T-cell (primary cell): ENCODE data around the gene KLHL41. TPM values are rescaled to one million over a fixed set of nuclear protein-coding genes. Genes with fewer than 3 reads are reported as not detected.
"Not testable (repeated sequence)": the region's sequence is repeated elsewhere in the genome, so short reads cannot be mapped to it uniquely, and the experiment has no call there.

Experiments
- ATAC-seq, 4 experiments: fragments of 200-7000 bp in 3 of 4; fragments of 150-1000 bp in 1 of 4; cut with Tn5 transposase; replicated peaks in 1 of 4; 1 replicate in 3 of 4; 2 replicates in 1 of 4; pipeline ENCODE4 v1.10.0; 2021; ENCODE audit warnings: moderate library complexity in 3 of 4, mild to moderate bottlenecking in 2 of 4, moderate number of reproducible peaks in 1 of 4
- CTCF ChIA-PET, 2 donors: fragments of 300-600 bp; sonication (Branson Sonifier 250); formaldehyde crosslinking; loops; one replicate each; lab custom pipeline; 2022; ENCODE audit warnings: antibody characterized with exemption in 2 of 2; lab: Charles Lee
- POLR2A ChIA-PET, 2 donors: fragments of 300-600 bp; sonication (Branson Sonifier 250); formaldehyde crosslinking; loops; one replicate each; lab custom pipeline; 2022; ENCODE audit warnings: antibody characterized with exemption in 2 of 2; lab: Charles Lee
- DNase-seq, 35 experiments: peaks; one replicate each; pipeline versions ENCODE4 v3.0.0 to v3.0.0-alpha.2; 2013 to 2023
- H3K27ac ChIP-seq: one replicate; pipeline ENCODE4 v1.5.1; 2013; ENCODE audit warnings: low read length
- H3K27me3 ChIP-seq, 2 experiments: replicated peaks in 1 of 2; 1 replicate in 1 of 2; 2 replicates in 1 of 2; pipeline versions ENCODE4 v1.6.1 to v1.7.0; 2013; ENCODE audit warnings: low read length in 1 of 2, mixed read lengths in 1 of 2; ENCODE audit not compliant: control insufficient read depth in 2 of 2, insufficient read depth in 2 of 2; ENCODE audit errors: extremely low read depth in 1 of 2
- H3K36me3 ChIP-seq, 2 donors: 1 replicate in 1 of 2; 2 replicates in 1 of 2; pipeline versions ENCODE4 v1.6.1 to v1.7.0; 2013; ENCODE audit warnings: low read length in 1 of 2; ENCODE audit not compliant: control insufficient read depth in 2 of 2, insufficient read depth in 1 of 2; ENCODE audit errors: extremely low read depth in 1 of 2
- H3K4me1 ChIP-seq, 2 experiments: 1 replicate in 1 of 2; 2 replicates in 1 of 2; pipeline versions ENCODE4 v1.6.1 to v1.7.0; 2013; ENCODE audit warnings: low read length in 2 of 2, mixed read lengths in 1 of 2; ENCODE audit not compliant: insufficient read depth in 2 of 2, control insufficient read depth in 1 of 2; ENCODE audit errors: extremely low read depth in 1 of 2
- H3K4me3 ChIP-seq, 2 donors: 1 replicate in 1 of 2; 2 replicates in 1 of 2; pipeline versions ENCODE4 v1.5.1 to v1.7.0; 2013; ENCODE audit warnings: mild to moderate bottlenecking in 2 of 2, low read length in 1 of 2, moderate library complexity in 1 of 2; ENCODE audit not compliant: control insufficient read depth in 1 of 2; ENCODE audit errors: extremely low read depth in 1 of 2
- H3K9me3 ChIP-seq: 2 replicates; pipeline ENCODE4 v1.7.0; 2013
- H3K27ac Mint-ChIP-seq, 2 donors: one replicate each; pipeline ENCODE4 v1.8.0; 2020 to 2021; ENCODE audit warnings: mild to moderate bottlenecking in 2 of 2, mixed read lengths in 2 of 2
- H3K27me3 Mint-ChIP-seq, 2 donors: one replicate each; pipeline ENCODE4 v1.8.0; 2021 to 2022; ENCODE audit warnings: mixed read lengths in 2 of 2
- H3K36me3 Mint-ChIP-seq: one replicate; pipeline ENCODE4 v1.8.0; 2021; ENCODE audit warnings: mixed read lengths
- H3K4me1 Mint-ChIP-seq, 3 donors: one replicate each; pipeline ENCODE4 v1.8.0; 2020 to 2022; ENCODE audit warnings: mixed read lengths in 3 of 3, mild to moderate bottlenecking in 1 of 3
- H3K4me3 Mint-ChIP-seq, 3 donors: one replicate each; pipeline ENCODE4 v1.8.0; 2020 to 2022; ENCODE audit warnings: mild to moderate bottlenecking in 3 of 3, mixed read lengths in 3 of 3, moderate library complexity in 3 of 3
- H3K9me3 Mint-ChIP-seq, 3 donors: one replicate each; pipeline ENCODE4 v1.8.0; 2020 to 2022; ENCODE audit warnings: mixed read lengths in 3 of 3
- WGBS: methylation state at CpG from one replicate; pipeline ENCODE4 v1.1.5; 2013; ENCODE audit warnings: missing lambda C conversion rate; ENCODE audit not compliant: insufficient coverage; 5-methylcytosine and 5-hydroxymethylcytosine counted together
- total RNA-seq, 35 experiments: library from RNA in 6 of 35; stranded (reverse) in 6 of 35; fragments of 120-200 nt in 1 of 35; gene quantifications; one replicate each; pipeline versions ENCODE4 v1.2.1 to v1.2.4 and lab custom pipeline; 2013 to 2026

The KLHL41 gene
- total RNA-seq, 5 donors from 2014 or later (not counting 1 experiment from before 2014, with no cell fraction given) = 0.23 to 0.43 (median 0.35) TPM; not detected in 2

DNA sequence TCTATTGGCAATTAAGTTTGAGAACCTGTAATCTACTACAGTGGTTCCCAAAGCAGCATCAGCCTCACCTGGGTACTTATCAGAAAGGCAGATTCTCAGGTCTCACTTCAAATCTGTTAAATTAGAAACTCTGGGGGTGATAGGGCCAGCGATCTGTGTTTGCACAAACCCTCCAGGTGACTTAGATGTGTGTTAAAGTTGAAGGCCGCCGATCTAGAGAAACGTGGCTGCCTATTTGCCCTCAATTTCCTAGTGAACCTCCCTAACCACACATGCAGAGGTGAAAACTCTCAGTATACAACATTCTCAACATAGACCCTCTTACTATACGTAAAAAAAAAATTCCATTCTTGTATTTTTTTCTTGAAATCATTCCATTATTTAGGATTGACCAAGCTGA lies 14.2 kb downstream of the KLHL41 start:
- Histone ChIP-seq H3K27me3 (no peaks in the 10 kb centered on the region), H3K4me3 (no peak overlapping the region), H3K36me3 (no peaks in the 10 kb centered on the region), H3K27ac (no peak overlapping the region), H3K9me3 (no peaks in the 10 kb centered on the region), H3K4me1 (no peaks in the 10 kb centered on the region)
- Mint-ChIP-seq H3K27me3 (no peaks in the 10 kb centered on the region), H3K9me3 (no peaks in the 10 kb centered on the region), H3K4me1 (no peaks in the 10 kb centered on the region), H3K27ac (no peak overlapping the region), H3K36me3 (no peaks in the 10 kb centered on the region), H3K4me3 (no peak overlapping the region)
- ATAC-seq = no peak
- CTCF ChIA-PET = interaction anchor here in 1 of 2 donors (0.7 kb wide), 1 partner anchor 40 kb away, joined by 7 read pairs; no protein-coding TSS in a partner anchor
- WGBS = no CpG with 5 or more reads among the region's 5 CpGs
- no peak for DNase-seq
- POLR2A ChIA-PET = interaction anchor here in 1 of 2 donors (0.6 to 0.7 kb wide), 2 partner anchors 90 to 419 kb away, joined by 8 to 12 read pairs; no protein-coding TSS in a partner anchor

DNA sequence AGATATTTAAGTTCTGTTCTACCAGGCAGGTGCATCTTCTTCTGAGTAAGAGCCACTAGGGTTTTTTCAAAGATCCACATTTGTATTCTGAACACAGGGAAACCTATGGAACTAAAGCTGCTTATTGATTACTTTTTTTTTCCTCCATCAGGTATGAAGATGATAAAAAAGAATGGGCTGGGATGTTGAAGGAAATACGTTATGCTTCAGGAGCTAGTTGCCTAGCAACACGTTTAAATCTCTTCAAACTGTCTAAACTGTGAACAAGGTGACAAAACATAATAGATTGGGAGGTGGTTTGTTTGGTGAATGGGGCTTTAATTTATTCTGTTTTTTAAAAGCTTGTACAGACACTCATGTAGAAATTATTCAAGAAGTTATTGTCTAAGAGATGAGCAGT lies 15.9 kb downstream of the KLHL41 start:
- no peak overlapping the region for H3K4me3 ChIP-seq
- ChIA-PET CTCF (interaction anchor here in 1 of 2 donors (0.6 to 1.2 kb wide), 3 partner anchors 45 to 401 kb away, joined by 5 to 9 read pairs (median 5); no protein-coding TSS in a partner anchor), POLR2A (interaction anchor here in 1 of 2 donors (0.7 kb wide), 1 partner anchor 129 kb away, joined by 4 read pairs; no protein-coding TSS in a partner anchor)
- no peak overlapping the region for H3K27ac Mint-ChIP-seq
- H3K9me3 ChIP-seq = no peaks in the 10 kb centered on the region
- H3K36me3 ChIP-seq = peaks cover 0 to 5% of the 10 kb centered on the region in 2 donors
- H3K4me1 Mint-ChIP-seq = no peaks in the 10 kb centered on the region
- no peaks in the 10 kb centered on the region for H3K27me3 ChIP-seq
- WGBS = no CpG with 5 or more reads among the region's 2 CpGs
- ATAC-seq (no peak), DNase-seq (no peak)
- H3K36me3 Mint-ChIP-seq = peaks cover 6% of the 10 kb centered on the region
- no peaks in the 10 kb centered on the region for H3K27me3 Mint-ChIP-seq
- no peaks in the 10 kb centered on the region for H3K4me1 ChIP-seq
- no peaks in the 10 kb centered on the region for H3K9me3 Mint-ChIP-seq
- H3K4me3 Mint-ChIP-seq = no peak overlapping the region
- H3K27ac ChIP-seq = no peak overlapping the region

DNA sequence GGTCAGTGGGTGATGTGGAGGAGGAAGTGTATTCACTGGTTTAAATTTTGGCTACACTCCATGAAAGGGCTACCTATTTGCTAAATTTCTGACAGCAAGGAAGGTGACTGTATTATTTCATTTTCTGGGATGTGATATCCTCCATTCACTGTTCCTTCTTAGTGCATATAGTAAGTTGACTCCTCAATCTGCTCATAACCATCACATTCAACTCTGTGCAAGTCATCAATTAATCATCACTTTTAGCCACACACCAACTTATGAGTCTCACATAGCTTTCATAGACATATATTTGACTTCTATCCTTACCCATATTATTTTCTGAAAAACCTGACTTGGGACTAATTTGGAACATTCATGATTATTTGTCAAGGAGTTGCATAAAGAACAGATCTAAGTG lies 16.9 kb downstream of the KLHL41 start:
- DNase-seq (no peak), ATAC-seq (no peak)
- Histone ChIP-seq H3K27ac (no peak overlapping the region), H3K27me3 (no peaks in the 10 kb centered on the region), H3K9me3 (no peaks in the 10 kb centered on the region), H3K4me3 (no peak overlapping the region), H3K36me3 (peaks cover 0 to 8% of the 10 kb centered on the region in 2 donors), H3K4me1 (no peaks in the 10 kb centered on the region)
- H3K4me3 Mint-ChIP-seq = no peak overlapping the region
- POLR2A ChIA-PET = no interaction called here
- CTCF ChIA-PET = no interaction called here
- no peaks in the 10 kb centered on the region for H3K9me3 Mint-ChIP-seq
- H3K27me3 Mint-ChIP-seq = no peaks in the 10 kb centered on the region
- peaks cover 9% of the 10 kb centered on the region for H3K36me3 Mint-ChIP-seq
- H3K27ac Mint-ChIP-seq = no peak overlapping the region
- H3K4me1 Mint-ChIP-seq = no peaks in the 10 kb centered on the region

DNA sequence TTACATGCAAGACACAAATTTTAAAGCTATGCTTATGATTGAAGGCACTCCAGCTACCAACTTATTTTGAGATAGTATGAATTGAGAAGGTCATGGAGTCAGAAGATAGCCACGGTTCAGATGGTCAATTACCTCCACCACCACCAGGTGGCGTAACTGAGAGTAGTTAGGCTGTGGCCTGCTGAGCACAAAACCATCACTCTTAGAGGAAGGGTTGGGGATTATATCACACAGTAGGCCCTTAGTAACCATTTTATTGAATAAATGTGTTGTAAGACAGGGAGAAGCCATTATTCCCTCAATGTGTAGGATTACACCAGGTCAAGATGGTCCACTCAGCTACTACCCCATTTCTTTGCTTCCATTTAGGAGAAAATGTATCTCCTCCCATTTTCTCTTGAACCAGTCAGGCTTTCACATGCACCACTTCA lies 18.8 kb downstream of the KLHL41 start:
- no peaks in the 10 kb centered on the region for H3K27me3 ChIP-seq
- no peak overlapping the region for H3K27ac Mint-ChIP-seq
- no peaks in the 10 kb centered on the region for H3K9me3 ChIP-seq
- WGBS = no CpG with 5 or more reads among the region's 2 CpGs
- POLR2A ChIA-PET = no interaction called here
- peak; percentile 26 to 84 (median 64) for DNase-seq
- no peaks in the 10 kb centered on the region for H3K4me1 ChIP-seq
- no peaks in the 10 kb centered on the region for H3K27me3 Mint-ChIP-seq
- H3K4me3 ChIP-seq = no peak overlapping the region
- peaks cover 0 to 8% of the 10 kb centered on the region in 2 donors for H3K36me3 ChIP-seq
- H3K27ac ChIP-seq = no peak overlapping the region
- ATAC-seq = peak; percentile 65 to 85 (median 68)
- H3K4me1 Mint-ChIP-seq = no peaks in the 10 kb centered on the region
- CTCF ChIA-PET = interaction anchor here (0.6 to 1.7 kb wide), 9 partner anchors 21 to 403 kb away, joined by 3 to 6 read pairs (median 3); no protein-coding TSS in a partner anchor
- peaks cover 9% of the 10 kb centered on the region for H3K36me3 Mint-ChIP-seq
- no peak overlapping the region for H3K4me3 Mint-ChIP-seq
- no peaks in the 10 kb centered on the region for H3K9me3 Mint-ChIP-seq

DNA sequence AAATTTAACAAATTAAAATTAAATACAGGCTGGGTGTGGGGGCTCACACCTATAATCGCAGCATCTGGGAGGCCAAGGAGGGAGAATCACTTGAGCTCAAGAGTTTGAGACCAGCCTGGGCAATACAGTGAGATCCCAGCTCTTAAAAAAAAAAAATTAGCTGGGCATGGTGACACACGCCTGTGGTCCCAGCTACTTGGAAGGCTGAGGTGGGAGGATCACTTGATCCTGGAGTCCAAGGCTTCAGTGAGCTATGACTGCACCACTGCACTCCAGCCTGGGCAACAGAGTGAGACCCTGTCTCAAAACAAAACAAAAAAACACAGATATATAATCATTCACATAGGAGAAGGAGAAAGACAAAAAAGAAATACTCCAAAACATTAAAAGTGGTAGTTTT lies 30.0 kb downstream of the KLHL41 start:
- not testable (repeated sequence) for H3K9me3 Mint-ChIP-seq, H3K4me1 ChIP-seq, ATAC-seq, H3K4me1 Mint-ChIP-seq, H3K27me3 ChIP-seq, H3K27me3 Mint-ChIP-seq, H3K27ac ChIP-seq, H3K27ac Mint-ChIP-seq, DNase-seq, H3K4me3 Mint-ChIP-seq, H3K9me3 ChIP-seq, H3K4me3 ChIP-seq
- H3K36me3 ChIP-seq = peaks cover 0 to 16% of the 10 kb centered on the region in 2 donors
- peaks cover 30% of the 10 kb centered on the region for H3K36me3 Mint-ChIP-seq
- ChIA-PET CTCF (interaction anchor here in 1 of 2 donors (0.6 kb wide), 2 partner anchors 52 to 203 kb away, joined by 3 read pairs; no protein-coding TSS in a partner anchor), POLR2A (interaction anchor here in 1 of 2 donors (0.5 kb wide), 1 partner anchor 1185 kb away, joined by 5 read pairs; no protein-coding TSS in a partner anchor)
- 100% methylated on average over 1 of the region's 2 CpGs for WGBS

DNA sequence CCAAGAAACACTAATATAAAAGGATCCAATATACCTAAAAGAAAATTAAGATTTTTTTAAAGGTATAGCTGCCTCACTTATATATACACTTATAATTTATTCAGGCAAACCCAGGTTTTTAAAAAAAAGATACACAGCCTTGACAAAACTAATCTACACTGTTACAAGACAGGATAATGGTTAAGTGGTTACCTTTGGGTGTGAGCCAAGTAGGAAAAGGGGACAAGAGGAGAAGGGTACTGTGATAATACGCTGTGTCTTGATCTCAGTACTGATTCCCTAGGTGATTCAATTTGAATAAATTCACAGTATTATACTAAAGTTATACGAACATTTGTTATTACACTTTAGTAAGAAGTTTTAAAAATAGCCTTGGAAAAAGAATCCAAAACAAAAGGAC lies 30.6 kb downstream of the KLHL41 start:
- Mint-ChIP-seq H3K9me3 (no peaks in the 10 kb centered on the region), H3K4me3 (no peak overlapping the region), H3K36me3 (peaks cover 30% of the 10 kb centered on the region), H3K27me3 (no peaks in the 10 kb centered on the region), H3K4me1 (no peaks in the 10 kb centered on the region), H3K27ac (no peak overlapping the region)
- WGBS = no CpG with 5 or more reads among the region's 2 CpGs
- DNase-seq (no peak), ATAC-seq (no peak)
- Histone ChIP-seq H3K27me3 (no peaks in the 10 kb centered on the region), H3K9me3 (no peaks in the 10 kb centered on the region), H3K4me1 (no peaks in the 10 kb centered on the region), H3K27ac (no peak overlapping the region), H3K4me3 (no peak overlapping the region), H3K36me3 (peaks cover 0 to 16% of the 10 kb centered on the region in 2 donors)
- ChIA-PET CTCF (no interaction called here), POLR2A (no interaction called here)
